HL-60 (cell line): ENCODE measurements around the gene PHLDA1.

ENCODE experiments used
- DNase-seq, 2 experiments: peaks; one replicate each; pipeline ENCODE4 v3.0.0-alpha.2; 2010 to 2020; ENCODE audit warnings: low read depth in 1 of 2, low spot score in 1 of 2
- H3K27ac ChIP-seq: fragments of 250-450 bp; sonication (Bioruptor Pico); replicated peaks from 2 replicates; pipeline ENCODE4 v1.5.1; 2020; ENCODE audit warnings: mild to moderate bottlenecking, moderate library complexity
- H3K27me3 ChIP-seq: fragments of 250-450 bp; sonication (Bioruptor Pico); 2 replicates; pipeline ENCODE4 v1.5.1; 2021; ENCODE audit warnings: mild to moderate bottlenecking, moderate library complexity; ENCODE audit not compliant: insufficient read depth, poor library complexity, severe bottlenecking
- H3K4me3 ChIP-seq: replicated peaks from 2 replicates; pipeline ENCODE4 v1.5.1; 2011; ENCODE audit warnings: mild to moderate bottlenecking, control low read depth, low read length; ENCODE audit not compliant: insufficient read depth
- GABPA ChIP-seq: IDR thresholded peaks from 2 replicates; pipeline ENCODE4 v1.6.1; 2012; ENCODE audit warnings: low read depth
- POLR2AphosphoS5 ChIP-seq: IDR thresholded peaks from 2 replicates; pipeline ENCODE4 v1.6.1; 2012; ENCODE audit warnings: low read depth
- SPI1 ChIP-seq: IDR thresholded peaks from 2 replicates; pipeline ENCODE4 v1.6.1; 2012; ENCODE audit warnings: low read depth, mild to moderate bottlenecking, borderline replicate concordance
- TF ChIP-seq, protein P1 (sequence below): IDR thresholded peaks from one replicate; pipeline ENCODE4 v1.5.1; 2011; ENCODE audit warnings: low read length, control low read depth, inconsistent platforms; ENCODE audit not compliant: insufficient read depth
- TF ChIP-seq, protein P2 (sequence below): IDR thresholded peaks from 2 replicates; pipeline ENCODE4 v1.6.1; 2012; ENCODE audit warnings: low read depth; ENCODE audit not compliant: insufficient replicate concordance

PHLDA1 gene

GRCh38 chr12:76028571-76029277 lies 2.9 kb downstream of the PHLDA1 start:
- Histone ChIP-seq H3K27me3 (peaks cover 8% of the 10 kb centered on the region), H3K27ac (no peak overlapping the region), H3K4me3 (no peak overlapping the region)
- DNase-seq: no peak
- TF ChIP-seq GABPA: no peak

DNA sequence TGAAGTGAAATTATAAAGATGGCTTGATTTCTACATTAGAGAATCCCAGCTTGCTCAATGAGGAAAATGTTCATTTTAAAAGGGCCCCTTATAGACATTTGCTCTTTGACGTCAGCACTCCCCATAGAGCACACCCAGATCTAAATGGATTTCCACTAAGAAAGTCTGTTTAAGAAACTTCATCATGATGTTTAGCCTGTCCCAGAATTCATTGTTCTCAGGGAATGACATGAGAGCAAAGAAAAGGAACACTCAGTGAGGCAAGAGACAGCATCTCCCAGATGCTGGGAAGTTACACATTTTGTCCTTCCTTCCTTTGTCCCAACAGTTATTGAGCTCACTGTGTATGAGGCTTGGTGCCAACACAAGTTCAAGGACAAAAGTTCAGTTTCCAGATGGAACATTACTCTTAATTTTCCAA lies 4.9 kb downstream of the PHLDA1 start:
- TF ChIP-seq POLR2AphosphoS5 (no peak), SPI1 (no peak), GABPA (no peak)
- TF ChIP-seq, protein P1, sequence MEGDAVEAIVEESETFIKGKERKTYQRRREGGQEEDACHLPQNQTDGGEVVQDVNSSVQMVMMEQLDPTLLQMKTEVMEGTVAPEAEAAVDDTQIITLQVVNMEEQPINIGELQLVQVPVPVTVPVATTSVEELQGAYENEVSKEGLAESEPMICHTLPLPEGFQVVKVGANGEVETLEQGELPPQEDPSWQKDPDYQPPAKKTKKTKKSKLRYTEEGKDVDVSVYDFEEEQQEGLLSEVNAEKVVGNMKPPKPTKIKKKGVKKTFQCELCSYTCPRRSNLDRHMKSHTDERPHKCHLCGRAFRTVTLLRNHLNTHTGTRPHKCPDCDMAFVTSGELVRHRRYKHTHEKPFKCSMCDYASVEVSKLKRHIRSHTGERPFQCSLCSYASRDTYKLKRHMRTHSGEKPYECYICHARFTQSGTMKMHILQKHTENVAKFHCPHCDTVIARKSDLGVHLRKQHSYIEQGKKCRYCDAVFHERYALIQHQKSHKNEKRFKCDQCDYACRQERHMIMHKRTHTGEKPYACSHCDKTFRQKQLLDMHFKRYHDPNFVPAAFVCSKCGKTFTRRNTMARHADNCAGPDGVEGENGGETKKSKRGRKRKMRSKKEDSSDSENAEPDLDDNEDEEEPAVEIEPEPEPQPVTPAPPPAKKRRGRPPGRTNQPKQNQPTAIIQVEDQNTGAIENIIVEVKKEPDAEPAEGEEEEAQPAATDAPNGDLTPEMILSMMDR: no peak
- TF ChIP-seq, protein P2, sequence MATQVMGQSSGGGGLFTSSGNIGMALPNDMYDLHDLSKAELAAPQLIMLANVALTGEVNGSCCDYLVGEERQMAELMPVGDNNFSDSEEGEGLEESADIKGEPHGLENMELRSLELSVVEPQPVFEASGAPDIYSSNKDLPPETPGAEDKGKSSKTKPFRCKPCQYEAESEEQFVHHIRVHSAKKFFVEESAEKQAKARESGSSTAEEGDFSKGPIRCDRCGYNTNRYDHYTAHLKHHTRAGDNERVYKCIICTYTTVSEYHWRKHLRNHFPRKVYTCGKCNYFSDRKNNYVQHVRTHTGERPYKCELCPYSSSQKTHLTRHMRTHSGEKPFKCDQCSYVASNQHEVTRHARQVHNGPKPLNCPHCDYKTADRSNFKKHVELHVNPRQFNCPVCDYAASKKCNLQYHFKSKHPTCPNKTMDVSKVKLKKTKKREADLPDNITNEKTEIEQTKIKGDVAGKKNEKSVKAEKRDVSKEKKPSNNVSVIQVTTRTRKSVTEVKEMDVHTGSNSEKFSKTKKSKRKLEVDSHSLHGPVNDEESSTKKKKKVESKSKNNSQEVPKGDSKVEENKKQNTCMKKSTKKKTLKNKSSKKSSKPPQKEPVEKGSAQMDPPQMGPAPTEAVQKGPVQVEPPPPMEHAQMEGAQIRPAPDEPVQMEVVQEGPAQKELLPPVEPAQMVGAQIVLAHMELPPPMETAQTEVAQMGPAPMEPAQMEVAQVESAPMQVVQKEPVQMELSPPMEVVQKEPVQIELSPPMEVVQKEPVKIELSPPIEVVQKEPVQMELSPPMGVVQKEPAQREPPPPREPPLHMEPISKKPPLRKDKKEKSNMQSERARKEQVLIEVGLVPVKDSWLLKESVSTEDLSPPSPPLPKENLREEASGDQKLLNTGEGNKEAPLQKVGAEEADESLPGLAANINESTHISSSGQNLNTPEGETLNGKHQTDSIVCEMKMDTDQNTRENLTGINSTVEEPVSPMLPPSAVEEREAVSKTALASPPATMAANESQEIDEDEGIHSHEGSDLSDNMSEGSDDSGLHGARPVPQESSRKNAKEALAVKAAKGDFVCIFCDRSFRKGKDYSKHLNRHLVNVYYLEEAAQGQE: no peak
- no peak overlapping the region for H3K27ac ChIP-seq
- no peak overlapping the region for H3K4me3 ChIP-seq
- peaks cover 8% of the 10 kb centered on the region for H3K27me3 ChIP-seq
- no peak for DNase-seq

DNA sequence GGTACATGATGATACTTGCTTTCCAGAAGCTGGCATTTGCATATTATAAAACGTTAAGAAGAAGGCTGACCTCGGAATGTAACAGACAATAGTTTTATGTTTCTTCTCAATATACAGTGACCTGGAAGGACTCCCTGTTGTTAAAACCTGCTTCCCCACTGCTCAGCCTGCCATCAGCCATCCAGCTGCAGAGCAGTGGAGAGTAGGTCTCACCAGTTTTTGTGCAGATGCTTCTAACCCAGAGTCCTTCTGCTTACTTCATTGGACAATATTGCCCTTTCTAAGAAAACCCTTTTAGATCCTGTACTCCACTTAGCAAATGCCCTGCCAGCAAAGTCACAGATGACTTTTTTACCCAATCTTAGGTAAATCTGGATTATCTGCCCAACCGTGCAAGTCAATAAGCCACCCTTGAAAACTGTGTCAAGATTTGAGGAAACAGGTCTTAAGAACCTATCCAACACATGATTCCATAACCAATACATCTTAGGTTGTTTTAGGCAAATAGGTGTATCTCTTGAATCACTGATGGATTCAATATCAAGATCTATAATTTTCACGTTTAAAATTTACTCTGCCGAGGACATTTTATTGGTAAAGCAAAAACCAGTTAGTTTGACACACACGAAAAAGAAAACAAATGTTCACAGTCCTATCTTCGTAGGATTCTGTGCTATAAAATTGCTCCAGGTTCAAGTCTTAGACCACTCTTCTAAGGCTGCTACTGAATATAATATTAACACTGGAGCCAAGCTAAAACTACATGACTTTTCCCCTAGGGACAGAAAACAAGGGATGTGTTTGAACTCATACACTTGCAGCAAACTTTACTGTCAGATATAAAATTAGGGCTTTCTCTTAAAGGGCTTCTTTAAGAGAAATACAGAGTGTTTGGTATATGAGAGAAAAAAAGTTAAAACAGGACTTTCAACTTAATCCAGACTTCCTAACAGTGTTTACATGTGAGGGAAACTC lies 5.7 kb downstream of the PHLDA1 start:
- TF ChIP-seq, protein P1: no peak
- TF ChIP-seq SPI1 (no peak), GABPA (no peak), POLR2AphosphoS5 (no peak)
- TF ChIP-seq, protein P2: no peak
- Histone ChIP-seq H3K4me3 (no peak overlapping the region), H3K27ac (no peak overlapping the region), H3K27me3 (peaks cover 8% of the 10 kb centered on the region)
- no peak for DNase-seq

DNA sequence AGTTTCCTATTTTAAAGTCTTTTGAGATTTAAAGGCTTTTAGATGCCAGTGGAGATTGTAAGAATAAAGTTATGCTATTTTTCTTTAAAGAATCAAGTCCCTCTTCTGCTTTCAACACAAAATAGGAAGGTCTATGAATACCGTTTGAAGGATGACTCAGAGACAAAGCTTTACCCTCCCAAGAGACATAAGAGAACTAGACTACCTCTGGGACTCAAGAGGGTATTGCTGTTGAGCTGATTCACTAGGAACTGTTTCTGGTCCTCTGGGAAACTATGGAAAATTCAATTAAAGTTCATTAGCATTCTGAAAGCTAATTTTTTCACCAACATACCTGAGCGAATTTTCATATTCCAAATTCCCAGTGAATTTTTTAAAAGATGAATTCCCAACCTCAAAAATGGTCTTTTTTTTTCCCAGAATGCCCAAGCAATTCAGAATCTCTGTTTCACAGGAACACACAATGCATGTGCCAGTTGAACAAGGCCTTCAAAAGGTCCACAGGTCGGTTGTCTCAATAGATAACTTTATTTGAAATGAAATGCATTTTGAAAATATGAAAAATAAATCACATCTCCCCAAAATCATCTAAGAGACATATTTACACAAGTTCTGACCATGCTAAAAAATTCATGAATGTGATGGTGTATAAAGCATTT lies 6.5 kb downstream of the PHLDA1 start:
- Histone ChIP-seq H3K27me3 (peaks cover 4% of the 10 kb centered on the region), H3K4me3 (no peak overlapping the region), H3K27ac (no peak overlapping the region)
- no peak for DNase-seq
- TF ChIP-seq, protein P1: no peak
- no peak for TF ChIP-seq GABPA
- TF ChIP-seq, protein P2: no peak
- no peak for TF ChIP-seq POLR2AphosphoS5
- TF ChIP-seq SPI1: no peak
